Loucy (cell line): ENCODE data around the gene COG1.

Experiments
- H2AFZ ChIP-seq: fragments of 200-600 bp; sonication (generic); 2 replicates; pipeline ENCODE4 v1.6.0; 2016; ENCODE audit warnings: antibody characterized with exemption, mild to moderate bottlenecking, low read length, moderate library complexity
- H3F3A ChIP-seq: fragments of 200-600 bp; 2 replicates; pipeline ENCODE4 v1.6.0; 2016; ENCODE audit warnings: antibody characterized with exemption, low read depth, mild to moderate bottlenecking
- H3K27me3 ChIP-seq: fragments of 200-600 bp; sonication (generic); 2 replicates; pipeline ENCODE4 v1.6.1; 2014; ENCODE audit warnings: low read length, mild to moderate bottlenecking; ENCODE audit not compliant: insufficient read depth, poor library complexity, severe bottlenecking
- H3K36me3 ChIP-seq: fragments of 200-600 bp; sonication (generic); 2 replicates; pipeline ENCODE4 v1.6.1; 2016; ENCODE audit warnings: low read length; ENCODE audit not compliant: insufficient read depth
- H3K4me1 ChIP-seq: fragments of 200-600 bp; sonication (generic); 2 replicates; pipeline ENCODE4 v1.5.1; 2014; ENCODE audit warnings: low read length, mild to moderate bottlenecking; ENCODE audit not compliant: insufficient read depth, poor library complexity, severe bottlenecking
- H3K4me2 ChIP-seq: fragments of 200-600 bp; sonication (generic); 2 replicates; pipeline ENCODE4 v1.6.0; 2014; ENCODE audit warnings: antibody characterized with exemption, low read length, low read depth, mild to moderate bottlenecking; ENCODE audit not compliant: poor library complexity, severe bottlenecking
- H3K4me3 ChIP-seq: fragments of 200-600 bp; sonication (generic); 2 replicates; pipeline ENCODE4 v1.5.1; 2014; ENCODE audit warnings: low read length, mild to moderate bottlenecking, mixed read lengths; ENCODE audit not compliant: poor library complexity, severe bottlenecking
- H3K79me2 ChIP-seq: fragments of 200-600 bp; sonication (generic); 2 replicates; pipeline ENCODE4 v1.6.1; 2014; ENCODE audit warnings: low read length; ENCODE audit not compliant: insufficient read depth
- H3K9ac ChIP-seq: fragments of 200-600 bp; sonication (generic); 2 replicates; pipeline ENCODE4 v1.6.0; 2014; ENCODE audit warnings: mild to moderate bottlenecking, low read depth, low read length, moderate library complexity; ENCODE audit not compliant: poor library complexity, severe bottlenecking
- H3K9me2 ChIP-seq: fragments of 200-600 bp; sonication (generic); replicated peaks from 2 replicates; pipeline ENCODE4 v1.6.1; 2016; ENCODE audit warnings: low read depth, low read length, mixed read lengths
- H3K9me3 ChIP-seq: fragments of 200-600 bp; sonication (generic); 2 replicates; pipeline ENCODE4 v1.6.1; 2014; ENCODE audit warnings: mild to moderate bottlenecking, antibody characterized with exemption, low read length, low read depth; ENCODE audit not compliant: insufficient read depth
- H4K20me1 ChIP-seq: fragments of 200-600 bp; sonication (generic); 2 replicates; pipeline ENCODE4 v1.6.0; 2014; ENCODE audit warnings: antibody characterized with exemption, low read length, mild to moderate bottlenecking; ENCODE audit not compliant: insufficient read depth, poor library complexity, severe bottlenecking
- EZH2phosphoT487 ChIP-seq: fragments of 200-600 bp; IDR thresholded peaks from 2 replicates; pipeline ENCODE4 v1.6.1; 2018; ENCODE audit warnings: antibody characterized with exemption, mild to moderate bottlenecking, moderate library complexity, borderline replicate concordance
- TF ChIP-seq, protein P1 (sequence below): fragments of 200-600 bp; sonication (generic); conservative IDR thresholded peaks from 2 replicates; pipeline ENCODE4 v1.5.1; 2014; ENCODE audit warnings: mild to moderate bottlenecking, antibody characterized with exemption, low read length

The COG1 gene

GRCh38 chr17:73231841-73232586, 39.2 kb downstream of the COG1 start:
- Histone ChIP-seq H3K9me3 (no peaks in the 10 kb centered on the region), H3K4me2 (peak overlapping the region; percentile 87), H4K20me1 (peaks cover 53% of the 10 kb centered on the region), H3K4me1 (peaks cover 47% of the 10 kb centered on the region), H3K4me3 (peak overlapping the region; percentile 98), H3F3A (0 out of 2 replicates have a peak, but pooled peaks cover 5% of the 10 kb centered on the region), H3K9ac (peak overlapping the region; percentile 97), H3K9me2 (no peaks in the 10 kb centered on the region), H3K79me2 (peaks cover 86% of the 10 kb centered on the region), H3K27me3 (no peaks in the 10 kb centered on the region), H3K36me3 (peaks cover 13% of the 10 kb centered on the region; the same call in 1 of the 2 replicates), H2AFZ (peak overlapping the region; percentile 75)
- TF ChIP-seq, protein P1, sequence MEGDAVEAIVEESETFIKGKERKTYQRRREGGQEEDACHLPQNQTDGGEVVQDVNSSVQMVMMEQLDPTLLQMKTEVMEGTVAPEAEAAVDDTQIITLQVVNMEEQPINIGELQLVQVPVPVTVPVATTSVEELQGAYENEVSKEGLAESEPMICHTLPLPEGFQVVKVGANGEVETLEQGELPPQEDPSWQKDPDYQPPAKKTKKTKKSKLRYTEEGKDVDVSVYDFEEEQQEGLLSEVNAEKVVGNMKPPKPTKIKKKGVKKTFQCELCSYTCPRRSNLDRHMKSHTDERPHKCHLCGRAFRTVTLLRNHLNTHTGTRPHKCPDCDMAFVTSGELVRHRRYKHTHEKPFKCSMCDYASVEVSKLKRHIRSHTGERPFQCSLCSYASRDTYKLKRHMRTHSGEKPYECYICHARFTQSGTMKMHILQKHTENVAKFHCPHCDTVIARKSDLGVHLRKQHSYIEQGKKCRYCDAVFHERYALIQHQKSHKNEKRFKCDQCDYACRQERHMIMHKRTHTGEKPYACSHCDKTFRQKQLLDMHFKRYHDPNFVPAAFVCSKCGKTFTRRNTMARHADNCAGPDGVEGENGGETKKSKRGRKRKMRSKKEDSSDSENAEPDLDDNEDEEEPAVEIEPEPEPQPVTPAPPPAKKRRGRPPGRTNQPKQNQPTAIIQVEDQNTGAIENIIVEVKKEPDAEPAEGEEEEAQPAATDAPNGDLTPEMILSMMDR: no peak
- no peak for TF ChIP-seq EZH2phosphoT487

DNA sequence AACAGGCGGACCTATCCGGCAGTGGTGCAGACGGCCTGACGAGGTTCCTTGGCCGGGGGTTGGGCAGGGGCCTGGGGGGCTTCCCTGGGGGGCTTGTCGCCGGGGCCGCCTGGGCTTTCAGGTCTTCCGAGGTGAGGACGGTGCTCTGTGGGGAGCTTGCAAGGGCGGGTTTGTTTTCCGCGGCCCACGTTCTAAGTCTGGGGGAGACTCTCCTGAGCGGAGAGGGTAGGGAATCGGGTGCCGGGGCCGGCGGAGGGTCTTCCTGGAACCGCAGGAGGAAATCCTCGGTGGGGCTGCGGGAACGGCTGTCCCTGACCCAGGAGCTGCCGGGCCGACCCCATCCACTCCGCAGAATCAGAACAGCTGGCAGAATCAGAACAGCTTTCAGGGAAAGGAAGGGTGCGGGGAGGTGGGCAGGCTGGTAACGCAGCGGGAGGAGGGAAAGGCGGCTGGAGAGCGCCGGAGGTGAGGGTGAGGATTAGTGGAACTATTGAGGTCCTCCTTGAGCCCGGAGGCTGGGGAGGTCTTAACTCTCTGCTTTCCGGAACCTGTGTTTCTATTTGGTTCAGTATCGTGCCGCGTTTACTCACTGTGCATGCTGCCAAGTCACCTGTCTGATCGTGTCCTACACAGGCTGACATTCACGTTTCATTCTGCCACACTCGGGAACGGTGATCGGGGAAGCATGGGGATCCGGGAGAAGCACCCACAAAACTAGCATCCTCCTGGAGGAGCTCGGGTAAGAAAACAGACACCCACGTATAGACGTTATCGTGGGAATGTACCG, 39.9 kb downstream of the COG1 start:
- peaks cover 46% of the 10 kb centered on the region for H4K20me1 ChIP-seq
- H3K36me3 ChIP-seq: peaks cover 13% of the 10 kb centered on the region; the same call in 1 of the 2 replicates
- H3F3A ChIP-seq: 0 out of 2 replicates have a peak, but pooled peaks cover 5% of the 10 kb centered on the region
- no peaks in the 10 kb centered on the region for H3K9me3 ChIP-seq
- TF ChIP-seq, protein P1: no peak
- TF ChIP-seq EZH2phosphoT487: no peak
- H3K4me1 ChIP-seq: peaks cover 48% of the 10 kb centered on the region
- peak overlapping the region; percentile 98 for H3K4me3 ChIP-seq
- peak overlapping the region; percentile 79 for H3K4me2 ChIP-seq
- peaks cover 82% of the 10 kb centered on the region for H3K79me2 ChIP-seq
- no peaks in the 10 kb centered on the region for H3K9me2 ChIP-seq
- H2AFZ ChIP-seq: peak overlapping the region; percentile 75
- peak overlapping the region; percentile 97 for H3K9ac ChIP-seq
- no peaks in the 10 kb centered on the region for H3K27me3 ChIP-seq

GRCh38 chr17:73234736-73235135, 41.9 kb downstream of the COG1 start:
- TF ChIP-seq, protein P1: no peak
- no peak for TF ChIP-seq EZH2phosphoT487
- no peak overlapping the region for H3K9ac ChIP-seq

More at GRCh38 chr17:73234736-73235135, 41.9 kb downstream of the COG1 start:
- Histone ChIP-seq H3K79me2 (peaks cover 79% of the 10 kb centered on the region), H2AFZ (no peak overlapping the region), H3K4me1 (peaks cover 41% of the 10 kb centered on the region), H3K4me2 (no peak overlapping the region), H3F3A (no peaks in the 10 kb centered on the region), H3K27me3 (no peaks in the 10 kb centered on the region), H3K9me3 (no peaks in the 10 kb centered on the region), H3K4me3 (no peak overlapping the region), H4K20me1 (peaks cover 30% of the 10 kb centered on the region), H3K36me3 (peaks cover 13% of the 10 kb centered on the region; the same call in 1 of the 2 replicates), H3K9me2 (no peaks in the 10 kb centered on the region)
